IPS DF 6.9 (cell line): ENCODE data around the gene HELQ.
A peak's percentile ranks its signal among the peaks of the same experiment; 100 is the strongest.
"Not testable (repeated sequence)": the region's sequence is repeated elsewhere in the genome, so short reads cannot be mapped to it uniquely, and the experiment has no call there.

Source experiments
- DNase-seq: peaks from one replicate; pipeline ENCODE4 v3.0.0-alpha.2; 2013; ENCODE audit warnings: low read depth, low spot score
- H3K27ac ChIP-seq: one replicate; pipeline ENCODE4 v1.5.1; 2013; ENCODE audit warnings: low read length, control low read depth
- H3K27me3 ChIP-seq: 2 replicates; pipeline ENCODE4 v1.6.1; 2013; ENCODE audit warnings: mild to moderate bottlenecking, low read length; ENCODE audit not compliant: control insufficient read depth, insufficient read depth
- H3K36me3 ChIP-seq: 2 replicates; pipeline ENCODE4 v1.6.1; 2013; ENCODE audit warnings: low read length; ENCODE audit not compliant: control insufficient read depth, insufficient read depth
- H3K4me1 ChIP-seq: 2 replicates; pipeline ENCODE4 v1.6.1; 2013; ENCODE audit warnings: low read length; ENCODE audit not compliant: control insufficient read depth, insufficient read depth
- H3K4me3 ChIP-seq: 2 replicates; pipeline ENCODE4 v1.5.1; 2013; ENCODE audit warnings: mild to moderate bottlenecking, low read length
- H3K9me3 ChIP-seq: 2 replicates; pipeline ENCODE4 v1.6.1; 2013; ENCODE audit warnings: low read length, inconsistent platforms; ENCODE audit not compliant: control insufficient read depth, insufficient read depth
- WGBS: extraction: QIAGEN DNeasy Blood & Tissue Kit; methylation state at CpG from one replicate; pipeline ENCODE4 v1.1.7; 2013; ENCODE audit warnings: mixed read lengths, missing lambda C conversion rate; ENCODE audit not compliant: insufficient read length, insufficient coverage; 5-methylcytosine and 5-hydroxymethylcytosine counted together

Gene HELQ, protein sequence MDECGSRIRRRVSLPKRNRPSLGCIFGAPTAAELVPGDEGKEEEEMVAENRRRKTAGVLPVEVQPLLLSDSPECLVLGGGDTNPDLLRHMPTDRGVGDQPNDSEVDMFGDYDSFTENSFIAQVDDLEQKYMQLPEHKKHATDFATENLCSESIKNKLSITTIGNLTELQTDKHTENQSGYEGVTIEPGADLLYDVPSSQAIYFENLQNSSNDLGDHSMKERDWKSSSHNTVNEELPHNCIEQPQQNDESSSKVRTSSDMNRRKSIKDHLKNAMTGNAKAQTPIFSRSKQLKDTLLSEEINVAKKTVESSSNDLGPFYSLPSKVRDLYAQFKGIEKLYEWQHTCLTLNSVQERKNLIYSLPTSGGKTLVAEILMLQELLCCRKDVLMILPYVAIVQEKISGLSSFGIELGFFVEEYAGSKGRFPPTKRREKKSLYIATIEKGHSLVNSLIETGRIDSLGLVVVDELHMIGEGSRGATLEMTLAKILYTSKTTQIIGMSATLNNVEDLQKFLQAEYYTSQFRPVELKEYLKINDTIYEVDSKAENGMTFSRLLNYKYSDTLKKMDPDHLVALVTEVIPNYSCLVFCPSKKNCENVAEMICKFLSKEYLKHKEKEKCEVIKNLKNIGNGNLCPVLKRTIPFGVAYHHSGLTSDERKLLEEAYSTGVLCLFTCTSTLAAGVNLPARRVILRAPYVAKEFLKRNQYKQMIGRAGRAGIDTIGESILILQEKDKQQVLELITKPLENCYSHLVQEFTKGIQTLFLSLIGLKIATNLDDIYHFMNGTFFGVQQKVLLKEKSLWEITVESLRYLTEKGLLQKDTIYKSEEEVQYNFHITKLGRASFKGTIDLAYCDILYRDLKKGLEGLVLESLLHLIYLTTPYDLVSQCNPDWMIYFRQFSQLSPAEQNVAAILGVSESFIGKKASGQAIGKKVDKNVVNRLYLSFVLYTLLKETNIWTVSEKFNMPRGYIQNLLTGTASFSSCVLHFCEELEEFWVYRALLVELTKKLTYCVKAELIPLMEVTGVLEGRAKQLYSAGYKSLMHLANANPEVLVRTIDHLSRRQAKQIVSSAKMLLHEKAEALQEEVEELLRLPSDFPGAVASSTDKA

DNA sequence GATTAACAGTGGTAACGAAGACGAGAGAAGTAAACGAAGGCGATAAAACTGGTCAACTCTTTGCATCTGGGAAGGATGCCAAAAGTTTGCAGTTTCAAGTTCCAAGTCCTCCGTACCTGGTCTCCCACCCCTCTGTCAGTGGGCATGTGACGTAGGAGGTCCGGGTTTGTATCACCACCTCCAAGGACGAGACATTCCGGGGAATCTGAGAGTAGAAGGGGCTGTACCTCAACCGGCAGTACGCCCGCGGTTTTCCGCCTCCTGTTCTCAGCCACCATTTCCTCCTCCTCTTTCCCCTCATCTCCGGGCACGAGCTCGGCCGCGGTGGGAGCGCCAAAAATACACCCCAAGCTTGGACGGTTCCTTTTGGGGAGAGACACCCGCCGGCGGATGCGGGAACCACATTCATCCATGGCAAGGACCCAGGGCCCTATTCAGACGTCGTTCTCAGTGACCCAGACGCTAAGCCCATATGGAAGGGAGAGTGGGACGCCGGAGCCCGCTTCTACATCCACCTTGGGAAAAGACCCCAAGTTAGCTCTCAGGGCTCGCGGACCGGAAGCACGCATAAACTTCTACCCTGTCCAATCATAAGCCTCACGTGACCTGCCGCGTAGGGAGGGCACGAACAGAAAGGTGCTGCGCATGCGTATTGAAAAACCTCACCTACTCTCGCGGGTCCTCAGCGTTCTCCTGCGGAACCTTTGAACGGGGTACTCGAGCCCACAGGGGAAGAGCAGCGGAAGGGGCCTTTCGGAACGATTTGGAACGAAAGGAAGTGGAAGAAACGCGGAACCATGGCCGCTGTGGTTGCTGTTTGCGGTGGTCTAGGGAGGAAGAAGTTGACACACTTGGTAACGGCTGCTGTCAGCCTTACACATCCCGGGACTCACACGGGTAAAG is at the start of gene HELQ, which contains the start of gene MRPS18C:
TSS of gene HELQ (minus strand) at position 543 of the 903 bp plus-strand sequence. CDS start at position 413, 130 bp downstream.
TSS of gene MRPS18C (plus strand) at position 778 of the 903 bp plus-strand sequence. CDS start at position 798, 20 bp downstream.
- DNase-seq = peak; percentile 98
- Histone ChIP-seq H3K4me3 (peak within 1 kb of the TSS; percentile 95), H3K27ac (no peak within 1 kb of the TSS), H3K27me3 (no peaks in the 10 kb centered on the region), H3K9me3 (no peaks in the 10 kb centered on the region), H3K4me1 (no peaks in the 10 kb centered on the region), H3K36me3 (no peaks in the 10 kb centered on the region; the same call in 1 of the 2 replicates)
- WGBS = no CpG with 5 or more reads among the region's 58 CpGs

- no peaks in the 10 kb centered on the region for H3K36me3 ChIP-seq
- H3K9me3 ChIP-seq = no peaks in the 10 kb centered on the region
- no peak overlapping the region for H3K27ac ChIP-seq
- no peaks in the 10 kb centered on the region for H3K27me3 ChIP-seq
- WGBS = no CpG with 5 or more reads among the region's 10 CpGs
- H3K4me3 ChIP-seq = no peak overlapping the region
- H3K4me1 ChIP-seq = 0 out of 2 replicates have a peak, but pooled peaks cover 1% of the 10 kb centered on the region
- DNase-seq = no peak
Measured at GRCh38 chr4:83504996-83505395, 49.4 kb upstream of the HELQ start.

- H3K4me1 ChIP-seq = 0 out of 2 replicates have a peak, but pooled peaks cover 1% of the 10 kb centered on the region
- H3K9me3 ChIP-seq = no peaks in the 10 kb centered on the region
- no peaks in the 10 kb centered on the region for H3K36me3 ChIP-seq
- H3K4me3 ChIP-seq = no peak overlapping the region
- H3K27ac ChIP-seq = no peak overlapping the region
- WGBS = no CpG with 5 or more reads among the region's 4 CpGs
- DNase-seq = no peak
- no peaks in the 10 kb centered on the region for H3K27me3 ChIP-seq
Measured at GRCh38 chr4:83504503-83504902, 48.9 kb upstream of the HELQ start.

GRCh38 chr4:83503974-83504373 is 48.4 kb upstream of the HELQ start:
- Histone ChIP-seq H3K36me3 (no peaks in the 10 kb centered on the region), H3K4me3 (no peak overlapping the region), H3K27me3 (no peaks in the 10 kb centered on the region), H3K27ac (no peak overlapping the region), H3K9me3 (no peaks in the 10 kb centered on the region), H3K4me1 (0 out of 2 replicates have a peak, but pooled peaks cover 1% of the 10 kb centered on the region)
- no peak for DNase-seq

- not testable (repeated sequence) for H3K9me3 ChIP-seq, H3K36me3 ChIP-seq, H3K4me1 ChIP-seq, DNase-seq, H3K4me3 ChIP-seq, H3K27me3 ChIP-seq, H3K27ac ChIP-seq
- WGBS = no CpG with 5 or more reads among the region's 3 CpGs
Measured at GRCh38 chr4:83501671-83502070, 46.0 kb upstream of the HELQ start.

DNA sequence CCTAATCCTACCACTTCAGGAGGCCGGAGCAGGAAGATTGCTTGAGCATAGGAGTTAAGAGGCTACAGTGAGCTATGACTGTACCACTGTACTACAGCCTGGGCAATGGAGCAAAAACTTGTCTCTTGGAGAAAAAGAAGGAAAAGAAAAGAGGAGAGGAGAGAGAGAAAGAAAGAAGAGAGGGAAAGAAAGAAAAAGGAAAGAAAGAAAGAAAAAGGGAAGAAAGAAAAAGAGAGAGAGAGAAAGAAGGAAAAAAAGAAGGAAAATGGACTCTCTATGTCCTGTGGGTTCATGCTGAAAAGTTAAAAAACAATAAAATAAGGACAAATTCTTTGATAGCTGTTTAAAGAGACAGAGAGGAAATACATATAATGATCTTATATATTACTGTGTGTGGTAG is 42.6 kb upstream of the HELQ start:
- H3K9me3 ChIP-seq = no peaks in the 10 kb centered on the region
- no CpG with 5 or more reads among the region's 1 CpG for WGBS
- H3K27me3 ChIP-seq = no peaks in the 10 kb centered on the region
- no peaks in the 10 kb centered on the region for H3K36me3 ChIP-seq
- DNase-seq = no peak
- no peak overlapping the region for H3K4me3 ChIP-seq
- H3K27ac ChIP-seq = no peak overlapping the region
- no peaks in the 10 kb centered on the region for H3K4me1 ChIP-seq

GRCh38 chr4:83496085-83496917 is 40.7 kb upstream of the HELQ start:
- not testable (repeated sequence) for H3K4me3 ChIP-seq, H3K27ac ChIP-seq, H3K36me3 ChIP-seq, H3K9me3 ChIP-seq, H3K4me1 ChIP-seq, DNase-seq, H3K27me3 ChIP-seq
- WGBS = no CpG with 5 or more reads among the region's 8 CpGs

DNA sequence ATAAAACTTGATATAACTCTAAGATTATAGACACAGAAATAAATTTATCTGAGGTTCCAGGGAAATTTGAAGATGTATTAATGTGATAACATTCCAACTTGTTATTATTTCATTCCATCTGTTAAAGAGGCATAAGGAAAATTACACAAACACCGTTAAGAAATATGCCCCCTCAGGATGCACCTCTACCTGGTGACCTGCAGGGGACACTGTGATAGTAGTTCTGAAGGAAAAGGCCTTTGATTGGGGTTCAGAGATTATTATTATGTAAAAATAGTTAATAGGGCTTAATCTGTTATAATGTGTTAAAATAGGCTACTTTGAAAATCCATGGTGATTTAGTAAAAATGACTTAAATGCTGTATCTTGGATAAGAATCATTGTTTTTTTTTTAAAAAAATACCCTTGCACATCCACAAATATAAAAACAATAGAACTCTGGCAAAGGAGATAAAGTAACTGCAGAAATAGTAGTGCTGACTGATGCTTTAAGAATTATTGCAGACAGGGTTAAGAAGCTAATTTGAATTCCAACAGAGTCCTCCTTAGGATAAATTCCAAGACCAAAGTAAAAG is 35.3 kb upstream of the HELQ start:
- Histone ChIP-seq H3K4me1 (no peaks in the 10 kb centered on the region), H3K27me3 (no peaks in the 10 kb centered on the region), H3K9me3 (no peaks in the 10 kb centered on the region), H3K27ac (no peak overlapping the region), H3K36me3 (no peaks in the 10 kb centered on the region), H3K4me3 (no peak overlapping the region)
- DNase-seq = no peak
- no CpG with 5 or more reads among the region's 1 CpG for WGBS

DNA sequence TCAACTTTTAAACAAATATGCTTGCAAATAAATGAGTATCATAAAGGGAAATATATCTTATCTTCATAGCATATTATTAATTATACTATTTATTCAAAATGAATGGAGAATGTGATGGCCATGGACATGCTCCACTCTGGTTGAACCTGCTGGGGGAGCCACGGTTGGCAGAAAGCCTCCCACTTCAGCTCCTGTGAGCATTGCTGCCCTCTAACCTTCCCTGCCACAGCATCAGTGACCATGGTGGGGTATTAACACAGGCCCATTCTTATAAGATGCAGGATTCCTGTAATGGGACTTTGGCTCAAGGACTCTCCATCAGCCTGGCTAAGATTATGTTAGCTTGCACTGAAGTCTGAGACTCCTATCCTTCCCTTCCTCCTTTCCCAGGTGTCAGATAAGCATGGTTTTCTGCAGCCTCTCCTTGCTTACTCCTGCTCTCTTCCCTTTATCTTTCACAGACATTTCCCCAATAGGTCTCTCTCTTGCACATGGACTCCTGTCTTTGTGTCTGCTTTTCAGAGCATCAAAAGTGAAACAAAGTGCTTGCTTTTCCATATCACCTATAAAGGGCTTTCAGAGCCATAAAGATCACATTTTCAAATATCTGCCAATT is 34.2 kb upstream of the HELQ start:
- H3K9me3 ChIP-seq = no peaks in the 10 kb centered on the region
- WGBS = no CpG with 5 or more reads among the region's 1 CpG
- DNase-seq = no peak

More for the DNA sequence above, 34.2 kb upstream of the HELQ start:
- no peaks in the 10 kb centered on the region for H3K27me3 ChIP-seq
- no peak overlapping the region for H3K4me3 ChIP-seq
- H3K4me1 ChIP-seq = no peaks in the 10 kb centered on the region
- no peaks in the 10 kb centered on the region for H3K36me3 ChIP-seq
- H3K27ac ChIP-seq = no peak overlapping the region
